C4-2B (cell line): Measurements from ENCODE around the gene OR2L13.

Source experiments
- H3K27ac ChIP-seq: fragments of 450-650 bp; 2 replicates; pipeline ENCODE4 v1.5.1; 2017
- ZFX ChIP-seq: fragments of 450-650 bp; IDR thresholded peaks from 2 replicates; pipeline ENCODE4 v1.6.1; 2017
- TF ChIP-seq, protein P1 (sequence below): fragments of 450-650 bp; conservative IDR thresholded peaks from 2 replicates; pipeline ENCODE4 v1.5.1; 2017; ENCODE audit warnings: mild to moderate bottlenecking

OR2L13 gene, protein sequence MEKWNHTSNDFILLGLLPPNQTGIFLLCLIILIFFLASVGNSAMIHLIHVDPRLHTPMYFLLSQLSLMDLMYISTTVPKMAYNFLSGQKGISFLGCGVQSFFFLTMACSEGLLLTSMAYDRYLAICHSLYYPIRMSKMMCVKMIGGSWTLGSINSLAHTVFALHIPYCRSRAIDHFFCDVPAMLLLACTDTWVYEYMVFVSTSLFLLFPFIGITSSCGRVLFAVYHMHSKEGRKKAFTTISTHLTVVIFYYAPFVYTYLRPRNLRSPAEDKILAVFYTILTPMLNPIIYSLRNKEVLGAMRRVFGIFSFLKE

DNA sequence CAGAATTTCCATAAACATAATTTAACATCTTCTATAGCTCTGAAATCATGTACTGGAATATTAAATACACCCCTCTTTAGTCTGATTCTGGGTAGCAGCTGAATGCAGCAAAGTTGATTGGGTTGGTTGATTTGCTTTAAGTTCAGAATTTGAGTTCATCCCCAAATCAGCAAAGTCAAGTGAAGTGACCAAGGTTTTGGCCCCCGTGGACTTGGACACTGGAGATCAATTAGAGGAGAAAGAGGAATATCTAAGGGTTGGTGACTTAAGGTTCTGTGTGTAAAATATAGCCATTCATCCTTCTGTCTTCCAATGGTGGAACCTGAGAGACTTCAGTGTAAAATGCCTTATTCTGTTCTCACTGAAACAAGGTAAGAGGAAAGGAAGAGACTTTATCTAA lies at the start of gene OR2L13:
OR2L13 (plus strand) TSS at position 301 of the 400 bp plus-strand sequence. CDS start 4,192 bp downstream, outside the sequence.
- no peak for TF ChIP-seq ZFX
- TF ChIP-seq, protein P1, sequence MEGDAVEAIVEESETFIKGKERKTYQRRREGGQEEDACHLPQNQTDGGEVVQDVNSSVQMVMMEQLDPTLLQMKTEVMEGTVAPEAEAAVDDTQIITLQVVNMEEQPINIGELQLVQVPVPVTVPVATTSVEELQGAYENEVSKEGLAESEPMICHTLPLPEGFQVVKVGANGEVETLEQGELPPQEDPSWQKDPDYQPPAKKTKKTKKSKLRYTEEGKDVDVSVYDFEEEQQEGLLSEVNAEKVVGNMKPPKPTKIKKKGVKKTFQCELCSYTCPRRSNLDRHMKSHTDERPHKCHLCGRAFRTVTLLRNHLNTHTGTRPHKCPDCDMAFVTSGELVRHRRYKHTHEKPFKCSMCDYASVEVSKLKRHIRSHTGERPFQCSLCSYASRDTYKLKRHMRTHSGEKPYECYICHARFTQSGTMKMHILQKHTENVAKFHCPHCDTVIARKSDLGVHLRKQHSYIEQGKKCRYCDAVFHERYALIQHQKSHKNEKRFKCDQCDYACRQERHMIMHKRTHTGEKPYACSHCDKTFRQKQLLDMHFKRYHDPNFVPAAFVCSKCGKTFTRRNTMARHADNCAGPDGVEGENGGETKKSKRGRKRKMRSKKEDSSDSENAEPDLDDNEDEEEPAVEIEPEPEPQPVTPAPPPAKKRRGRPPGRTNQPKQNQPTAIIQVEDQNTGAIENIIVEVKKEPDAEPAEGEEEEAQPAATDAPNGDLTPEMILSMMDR, result no peak
- no peak within 1 kb of the TSS for H3K27ac ChIP-seq

DNA sequence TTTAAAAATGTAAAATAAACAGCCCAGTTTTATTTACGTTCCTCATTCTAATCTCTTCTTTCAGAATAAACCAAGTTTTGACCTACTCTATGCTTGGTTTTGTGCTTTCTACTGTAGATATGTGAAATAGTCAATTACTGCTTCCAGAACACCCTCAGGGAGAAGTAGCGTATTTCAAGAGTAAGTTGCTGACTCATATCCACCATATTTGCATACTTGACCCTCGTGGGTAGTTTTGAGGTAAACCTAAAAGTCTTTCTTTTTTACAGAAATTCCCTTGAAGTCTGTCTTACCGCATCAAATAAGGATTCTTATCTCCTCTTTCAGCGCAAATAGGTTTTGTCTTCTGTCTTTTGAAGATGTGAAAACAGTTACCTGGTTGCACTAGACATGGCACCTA lies 49.8 kb upstream of the OR2L13 start:
- TF ChIP-seq, protein P1, result no peak
- no peak for TF ChIP-seq ZFX
- H3K27ac ChIP-seq, result no peak overlapping the region

DNA sequence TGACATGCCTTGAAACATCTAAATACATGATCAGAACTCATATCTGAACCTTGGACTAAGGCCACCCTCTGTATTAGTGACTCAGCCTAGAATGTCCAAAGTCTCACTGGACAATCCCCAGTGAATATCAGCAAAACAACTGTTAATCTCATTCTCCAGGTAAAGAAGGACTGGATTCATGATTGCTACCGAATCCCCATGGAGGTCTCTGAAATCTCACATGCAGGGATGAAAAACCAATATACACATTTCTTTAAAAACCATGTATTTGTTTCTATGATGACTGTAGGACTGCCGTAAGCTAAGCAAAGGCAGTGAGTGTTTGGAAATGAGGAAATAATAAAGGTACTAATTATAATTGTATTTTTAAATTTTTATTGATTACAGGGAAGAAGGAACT lies 48.4 kb upstream of the OR2L13 start, which contains the start of gene OR2L3:
OR2L3 (plus strand) TSS at position 301 of the 400 bp plus-strand sequence. CDS start 13,846 bp downstream, outside the sequence.
- TF ChIP-seq ZFX, result no peak
- TF ChIP-seq, protein P1, result no peak
- H3K27ac ChIP-seq, result no peak within 1 kb of the TSS

DNA sequence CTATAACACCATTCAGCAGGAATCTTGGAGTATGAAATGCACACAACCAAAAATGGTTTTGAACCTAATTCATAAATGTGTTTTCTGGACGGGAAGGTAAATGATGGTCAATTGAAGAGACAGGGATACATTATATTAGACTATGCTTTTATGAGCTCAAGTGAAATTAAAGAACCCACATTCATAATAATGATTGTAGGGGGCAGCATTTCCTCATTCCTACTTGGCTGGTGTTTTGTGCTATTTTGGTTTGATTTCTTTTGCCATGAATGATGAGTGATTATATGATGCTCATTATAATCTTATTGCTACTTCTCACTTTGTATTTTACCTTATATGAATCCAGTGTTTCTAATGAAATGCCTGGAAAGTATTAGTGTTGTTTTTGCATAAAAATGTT lies 48.0 kb upstream of the OR2L13 start:
- TF ChIP-seq, protein P1, result 0 out of 2 replicates have a peak, but pooled peaks have one; percentile 7
- TF ChIP-seq ZFX, result no peak
- H3K27ac ChIP-seq, result no peak overlapping the region

DNA sequence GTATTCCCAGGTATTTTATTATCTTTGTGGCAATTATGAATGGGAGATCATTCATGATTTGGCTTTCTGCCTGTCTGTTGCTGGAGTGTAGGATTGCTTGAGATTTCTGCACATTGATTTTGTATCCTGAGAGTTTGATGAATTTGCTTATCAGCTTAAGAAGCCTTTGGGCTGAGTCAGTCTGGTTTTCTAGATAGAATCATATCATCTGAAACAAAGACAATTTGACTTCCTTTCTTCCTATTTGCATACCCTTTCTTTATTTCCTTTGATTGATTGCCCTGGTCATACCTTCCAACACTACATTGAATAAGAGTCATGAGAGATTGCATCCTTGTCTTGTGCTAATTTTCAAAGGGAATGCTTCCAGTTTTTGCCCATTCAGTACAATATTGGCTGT lies 40.3 kb upstream of the OR2L13 start:
- H3K27ac ChIP-seq, result no peak overlapping the region
- no peak for TF ChIP-seq ZFX
- TF ChIP-seq, protein P1, result no peak

DNA sequence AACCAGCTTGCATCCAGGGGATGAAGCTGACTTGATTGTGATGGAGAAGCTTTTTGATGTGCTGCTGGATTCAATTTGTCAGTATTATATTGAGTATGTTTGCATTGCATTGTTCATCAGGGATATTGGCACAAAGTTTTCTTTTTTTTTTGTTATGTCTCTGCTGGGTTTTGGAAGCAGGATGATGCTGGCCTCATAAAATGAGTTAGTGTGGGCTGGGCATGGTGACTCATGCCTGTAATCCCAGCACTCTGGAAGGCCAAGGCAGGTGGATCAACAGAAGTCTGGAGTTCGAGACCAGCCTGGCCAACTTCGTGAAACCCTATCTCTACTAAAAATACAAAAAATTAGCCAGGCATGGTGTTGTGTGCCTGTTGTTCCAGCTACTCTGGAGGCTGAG lies 39.7 kb upstream of the OR2L13 start:
- no peak overlapping the region for H3K27ac ChIP-seq
- TF ChIP-seq, protein P1, result no peak
- no peak for TF ChIP-seq ZFX

DNA sequence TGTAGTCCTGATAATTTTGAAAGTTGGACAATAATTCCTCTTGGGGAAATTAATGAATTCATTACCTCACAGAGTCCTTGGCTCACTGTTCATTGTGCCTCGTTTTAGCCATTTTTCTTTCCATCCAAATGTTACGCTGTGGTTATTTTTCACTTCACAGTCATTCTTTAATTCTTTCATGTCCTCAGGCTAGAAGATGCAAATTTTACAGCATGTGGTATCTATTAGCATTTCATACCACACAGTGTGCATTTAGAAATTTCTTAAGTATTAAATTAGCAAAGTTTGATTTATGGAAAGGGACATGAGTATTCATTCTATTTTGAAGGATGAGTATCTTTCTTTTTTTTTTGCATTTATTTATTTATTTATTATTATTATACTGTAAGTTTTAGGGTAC lies 29.9 kb upstream of the OR2L13 start:
- no peak overlapping the region for H3K27ac ChIP-seq
- TF ChIP-seq, protein P1, result no peak; the same call in 1 of the 2 replicates
- TF ChIP-seq ZFX, result no peak
